ENCODE data around the gene BOD1. TPM values are rescaled to one million over a fixed set of nuclear protein-coding genes. Genes with fewer than 3 reads are reported as not detected.

BOD1 gene
- total RNA-seq, 1 donor from 2014 or later = 34.1 TPM

DNA sequence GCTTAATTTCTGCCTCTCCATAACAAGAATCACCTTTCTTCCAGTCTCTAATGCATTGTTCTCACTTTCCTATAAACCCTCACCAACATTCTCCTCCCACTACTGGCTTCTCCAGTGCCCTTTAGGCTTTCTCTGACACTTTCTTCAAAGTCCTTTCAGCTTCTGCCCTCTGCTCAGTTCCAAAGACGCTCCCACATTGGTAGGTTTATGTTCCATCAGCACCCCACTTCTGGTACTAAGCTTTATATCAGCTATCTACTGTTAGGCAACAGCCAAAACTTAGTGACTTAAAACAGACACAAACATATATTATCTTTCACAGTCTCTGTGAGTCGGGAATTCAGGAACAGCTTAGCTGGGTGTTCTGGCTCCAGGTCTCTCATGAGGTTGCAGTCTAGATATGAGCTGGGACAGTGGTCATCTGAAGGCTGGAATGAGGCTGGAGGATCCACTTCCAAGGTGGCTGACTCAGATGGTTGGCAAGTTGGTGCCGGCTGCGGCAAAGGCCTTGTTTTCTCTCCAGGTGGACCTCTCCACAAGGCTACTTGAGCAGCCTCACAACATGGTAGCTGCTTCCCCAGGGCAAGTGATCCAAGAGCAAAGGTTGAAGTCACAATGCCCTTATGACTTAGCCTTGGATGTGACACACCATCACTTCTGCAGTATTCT, 37.4 kb downstream of the BOD1 start:
- TF ChIP-seq POLR2AphosphoS5 (IDR thresholded peaks at IDR 0.05; ENCODE audit: insufficient read depth in 1 of 2, low read depth in 1 of 2) (no peak), CTCF (IDR thresholded peaks at IDR 0.05) (no peak), POLR2A (IDR thresholded peaks at IDR 0.05) (no peak)
- Histone ChIP-seq H3K9me3 (peaks cover 4% of the 10 kb centered on the region), H3K27me3 (no peaks in the 10 kb centered on the region), H3K4me1 (peaks cover 15% of the 10 kb centered on the region), H3K36me3 (no peaks in the 10 kb centered on the region), H3K4me3 (no peak overlapping the region), H3K27ac (no peak overlapping the region)
- intact Hi-C loops (cut with DNase I) = no loop called here
- no peak for DNase-seq (ENCODE audit: extremely low spot score in 2 of 2)

DNA sequence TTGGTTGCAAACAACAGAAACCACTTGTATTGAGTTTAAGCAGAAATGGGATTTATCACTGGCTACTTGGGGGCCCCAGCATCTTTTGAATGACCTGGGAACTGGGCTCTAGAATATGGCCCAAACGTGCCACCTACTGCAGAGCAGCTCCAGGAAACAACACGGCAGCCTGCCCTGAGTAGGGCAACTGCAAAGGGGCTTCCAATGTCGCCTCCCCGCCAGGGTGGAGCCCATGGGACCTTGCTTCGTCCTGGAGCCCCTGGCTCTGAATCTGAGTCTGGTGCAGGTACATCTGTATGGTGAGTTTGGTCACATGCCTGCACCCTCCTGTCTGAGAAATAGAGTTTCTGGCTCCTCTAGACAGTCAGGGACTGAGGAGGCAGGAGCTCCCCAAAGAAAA, 38.6 kb downstream of the BOD1 start:
- H3K27ac ChIP-seq = no peak overlapping the region
- intact Hi-C loops (cut with DNase I) = no loop called here

DNA sequence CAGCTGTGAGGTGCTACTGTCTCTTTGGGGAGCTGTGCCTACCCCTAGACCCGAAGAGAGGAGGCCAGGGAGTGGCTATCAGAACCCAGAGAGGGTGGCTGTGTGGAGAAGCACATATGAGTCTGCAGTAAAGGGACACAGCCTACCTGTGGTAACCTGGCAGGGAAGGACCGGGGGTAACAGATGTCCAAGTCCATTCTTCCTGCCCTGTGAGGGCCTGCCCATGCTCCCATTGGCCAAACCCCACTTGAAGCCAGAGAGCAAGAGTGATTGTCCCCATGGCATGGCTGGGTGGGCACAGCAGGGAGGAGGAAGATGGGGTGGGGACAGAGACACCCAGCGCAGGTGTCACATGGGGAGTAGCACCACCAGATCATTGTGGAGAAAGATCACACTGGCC, 39.3 kb downstream of the BOD1 start:
- DNase-seq (ENCODE audit: extremely low spot score in 2 of 2) = no peak
- intact Hi-C loops (cut with DNase I) = no loop called here
- H3K27ac ChIP-seq = no peak overlapping the region
- no peak overlapping the region for H3K4me3 ChIP-seq
- TF ChIP-seq CTCF (IDR thresholded peaks at IDR 0.05) (no peak), POLR2A (IDR thresholded peaks at IDR 0.05) (no peak), POLR2AphosphoS5 (IDR thresholded peaks at IDR 0.05; ENCODE audit: insufficient read depth in 1 of 2, low read depth in 1 of 2) (no peak)
- no peaks in the 10 kb centered on the region for H3K27me3 ChIP-seq
- peaks cover 4% of the 10 kb centered on the region for H3K9me3 ChIP-seq
- no peaks in the 10 kb centered on the region for H3K36me3 ChIP-seq
- peaks cover 9% of the 10 kb centered on the region for H3K4me1 ChIP-seq

More for the DNA sequence above, 38.6 kb downstream of the BOD1 start:
- Histone ChIP-seq H3K4me1 (peaks cover 8% of the 10 kb centered on the region), H3K4me3 (no peak overlapping the region), H3K27me3 (no peaks in the 10 kb centered on the region), H3K36me3 (no peaks in the 10 kb centered on the region), H3K9me3 (peaks cover 4% of the 10 kb centered on the region)
- DNase-seq (ENCODE audit: extremely low spot score in 2 of 2) = no peak
- TF ChIP-seq POLR2A (IDR thresholded peaks at IDR 0.05) = no peak
- TF ChIP-seq POLR2AphosphoS5 (IDR thresholded peaks at IDR 0.05; ENCODE audit: insufficient read depth in 1 of 2, low read depth in 1 of 2) = no peak
- TF ChIP-seq CTCF (IDR thresholded peaks at IDR 0.05) = no peak

DNA sequence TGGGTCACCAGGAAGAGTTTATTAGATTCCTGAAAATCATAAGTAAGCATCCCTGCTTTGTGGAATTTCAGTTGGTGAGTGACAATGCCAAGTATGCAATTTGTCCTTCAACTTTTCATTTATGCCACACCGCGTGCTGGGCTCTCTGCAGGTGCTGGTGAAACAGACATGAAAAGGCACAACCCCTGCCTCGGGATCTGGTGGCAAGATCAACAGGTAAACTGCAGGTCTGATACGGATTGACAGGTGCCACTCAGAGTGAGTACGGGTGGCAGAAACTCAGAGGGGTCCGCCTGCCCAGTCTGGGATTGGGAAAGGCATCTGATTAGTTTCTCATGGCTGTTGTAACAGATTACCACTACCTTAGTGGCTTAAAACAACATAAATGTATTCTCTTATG, 40.5 kb downstream of the BOD1 start:
- Histone ChIP-seq H3K9me3 (peaks cover 4% of the 10 kb centered on the region), H3K4me3 (no peak overlapping the region), H3K4me1 (peaks cover 9% of the 10 kb centered on the region), H3K27ac (no peak overlapping the region), H3K27me3 (no peaks in the 10 kb centered on the region), H3K36me3 (no peaks in the 10 kb centered on the region)
- no peak for DNase-seq (ENCODE audit: extremely low spot score in 2 of 2)
- intact Hi-C loops (cut with DNase I) = no loop called here
- no peak for TF ChIP-seq CTCF (IDR thresholded peaks at IDR 0.05)
- no peak for TF ChIP-seq POLR2AphosphoS5 (IDR thresholded peaks at IDR 0.05; ENCODE audit: insufficient read depth in 1 of 2, low read depth in 1 of 2)
- TF ChIP-seq POLR2A (IDR thresholded peaks at IDR 0.05) = no peak

DNA sequence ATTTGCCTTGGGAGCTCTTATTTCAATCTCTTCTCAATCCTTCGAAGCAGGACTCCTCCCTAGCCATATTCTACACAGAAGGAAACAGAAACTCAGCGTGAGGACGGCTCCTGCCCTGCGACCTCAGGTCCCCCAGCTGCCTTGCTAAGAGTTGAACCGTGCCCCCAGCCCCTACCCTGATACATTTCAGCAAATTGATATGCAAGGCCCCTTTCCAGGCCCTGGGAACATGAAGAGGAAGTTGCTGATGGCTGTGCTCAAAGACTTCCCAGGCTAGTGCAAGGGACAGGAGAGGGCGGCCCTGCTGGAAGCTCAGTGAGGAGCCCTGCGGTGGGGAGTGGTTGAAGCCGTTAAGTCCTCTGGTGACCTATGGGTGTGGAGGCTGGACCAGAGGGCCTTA, 41.5 kb downstream of the BOD1 start:
- Histone ChIP-seq H3K27ac (no peak overlapping the region), H3K9me3 (peaks cover 4% of the 10 kb centered on the region), H3K36me3 (no peaks in the 10 kb centered on the region), H3K4me3 (no peak overlapping the region), H3K27me3 (no peaks in the 10 kb centered on the region), H3K4me1 (peaks cover 9% of the 10 kb centered on the region)
- no peak for DNase-seq (ENCODE audit: extremely low spot score in 2 of 2)
- TF ChIP-seq POLR2A (IDR thresholded peaks at IDR 0.05) (no peak), POLR2AphosphoS5 (IDR thresholded peaks at IDR 0.05; ENCODE audit: insufficient read depth in 1 of 2, low read depth in 1 of 2) (no peak), CTCF (IDR thresholded peaks at IDR 0.05) (no peak)
- intact Hi-C loops (cut with DNase I) = no loop called here

Measured in vagina (tissue), 2 donors.